AG04449 (cell line): ENCODE measurements around the gene CD59.
"Not testable (repeated sequence)": the region's sequence is repeated elsewhere in the genome, so short reads cannot be mapped to it uniquely, and the experiment has no call there.

Experiments
- CTCF ChIA-PET: fragments of 350-600 bp; formaldehyde crosslinking; extraction: SDS; loops from one replicate; lab custom pipeline; 2021; ENCODE audit warnings: antibody characterized with exemption; lab: Yijun Ruan, JAX
- POLR2A ChIA-PET: fragments of 400-600, 350-600 bp; formaldehyde crosslinking; extraction: SDS; loops from one replicate; lab custom pipeline; 2020; ENCODE audit warnings: antibody characterized with exemption, inconsistent platforms; lab: Yijun Ruan, JAX
- DNase-seq: peaks from one replicate; pipeline ENCODE4 v3.0.0-alpha.2; 2010; ENCODE audit warnings: low read depth, low spot score
- H3K4me3 ChIP-seq: 2 replicates; pipeline ENCODE4 v1.5.1; 2011; ENCODE audit warnings: low read depth, mild to moderate bottlenecking, control low read depth, low read length
- TF ChIP-seq, protein P1 (sequence below): IDR thresholded peaks from one replicate; pipeline ENCODE4 v1.5.1; 2011; ENCODE audit warnings: mild to moderate bottlenecking, moderate library complexity, low read length, control low read depth, inconsistent platforms; ENCODE audit not compliant: insufficient read depth; ENCODE audit errors: missing control alignments

Gene CD59

DNA sequence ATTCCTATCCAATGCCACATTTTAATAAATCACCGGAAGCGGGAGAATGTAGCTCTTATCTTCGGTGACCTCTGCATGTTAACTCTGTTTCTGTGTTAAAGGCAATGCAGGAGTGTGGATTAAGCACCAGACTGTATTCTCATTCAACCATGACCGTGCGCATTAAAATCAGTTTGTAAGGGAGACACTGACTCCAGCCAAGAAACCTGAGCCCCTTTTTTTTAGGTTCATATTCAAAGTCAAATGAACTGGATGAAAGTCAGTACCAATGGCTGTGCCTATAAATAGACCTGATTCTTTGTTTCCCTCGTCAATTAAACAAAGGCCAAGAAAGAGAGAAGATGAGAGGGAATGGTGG lies 67.8 kb downstream of the CD59 start:
- ChIA-PET POLR2A (no interaction called here), CTCF (interaction anchor here (0.6 to 10.3 kb wide), 4 partner anchors 19 to 306 kb away, joined by 3 to 87 read pairs (median 4); no protein-coding TSS in a partner anchor)
- no peak overlapping the region for H3K4me3 ChIP-seq
- no peak for DNase-seq
- TF ChIP-seq, protein P1, sequence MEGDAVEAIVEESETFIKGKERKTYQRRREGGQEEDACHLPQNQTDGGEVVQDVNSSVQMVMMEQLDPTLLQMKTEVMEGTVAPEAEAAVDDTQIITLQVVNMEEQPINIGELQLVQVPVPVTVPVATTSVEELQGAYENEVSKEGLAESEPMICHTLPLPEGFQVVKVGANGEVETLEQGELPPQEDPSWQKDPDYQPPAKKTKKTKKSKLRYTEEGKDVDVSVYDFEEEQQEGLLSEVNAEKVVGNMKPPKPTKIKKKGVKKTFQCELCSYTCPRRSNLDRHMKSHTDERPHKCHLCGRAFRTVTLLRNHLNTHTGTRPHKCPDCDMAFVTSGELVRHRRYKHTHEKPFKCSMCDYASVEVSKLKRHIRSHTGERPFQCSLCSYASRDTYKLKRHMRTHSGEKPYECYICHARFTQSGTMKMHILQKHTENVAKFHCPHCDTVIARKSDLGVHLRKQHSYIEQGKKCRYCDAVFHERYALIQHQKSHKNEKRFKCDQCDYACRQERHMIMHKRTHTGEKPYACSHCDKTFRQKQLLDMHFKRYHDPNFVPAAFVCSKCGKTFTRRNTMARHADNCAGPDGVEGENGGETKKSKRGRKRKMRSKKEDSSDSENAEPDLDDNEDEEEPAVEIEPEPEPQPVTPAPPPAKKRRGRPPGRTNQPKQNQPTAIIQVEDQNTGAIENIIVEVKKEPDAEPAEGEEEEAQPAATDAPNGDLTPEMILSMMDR: no peak

DNA sequence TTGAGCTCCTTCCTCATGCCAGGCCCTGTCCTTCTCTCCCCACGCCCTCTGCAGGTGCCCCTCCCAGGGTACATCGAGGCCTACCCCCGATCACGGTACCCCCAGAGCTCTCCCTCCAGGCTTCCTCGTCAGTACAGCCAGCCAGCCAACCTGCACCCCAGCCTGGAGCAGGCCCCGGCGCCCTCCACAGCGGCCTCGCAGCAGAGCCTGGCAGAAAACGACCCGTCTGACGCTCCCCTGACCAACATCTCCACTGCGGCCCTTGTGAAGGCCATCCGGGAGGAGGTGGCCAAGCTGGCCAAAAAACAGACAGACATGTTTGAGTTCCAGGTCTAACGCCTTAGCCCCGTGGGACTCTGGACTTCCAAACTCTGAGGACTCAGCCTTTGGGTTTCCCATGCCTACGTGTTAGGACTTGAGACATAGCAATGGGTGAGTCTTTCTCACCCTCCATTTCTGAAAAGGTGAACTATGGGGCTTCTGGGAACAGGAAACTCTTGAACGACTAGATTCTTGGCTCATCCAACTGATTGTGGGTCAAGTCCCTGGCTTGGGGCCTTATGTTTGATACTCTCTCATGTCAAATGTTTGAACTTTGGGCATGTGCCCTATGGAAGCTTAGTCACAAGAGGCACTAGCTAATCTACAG lies 68.3 kb downstream of the CD59 start:
- CTCF ChIA-PET: interaction anchor here (1.0 to 10.3 kb wide), 2 partner anchors 11 to 19 kb away, joined by 3 to 87 read pairs; no protein-coding TSS in a partner anchor
- TF ChIP-seq, protein P1: no peak
- no peak overlapping the region for H3K4me3 ChIP-seq
- no peak for DNase-seq
- POLR2A ChIA-PET: no interaction called here

DNA sequence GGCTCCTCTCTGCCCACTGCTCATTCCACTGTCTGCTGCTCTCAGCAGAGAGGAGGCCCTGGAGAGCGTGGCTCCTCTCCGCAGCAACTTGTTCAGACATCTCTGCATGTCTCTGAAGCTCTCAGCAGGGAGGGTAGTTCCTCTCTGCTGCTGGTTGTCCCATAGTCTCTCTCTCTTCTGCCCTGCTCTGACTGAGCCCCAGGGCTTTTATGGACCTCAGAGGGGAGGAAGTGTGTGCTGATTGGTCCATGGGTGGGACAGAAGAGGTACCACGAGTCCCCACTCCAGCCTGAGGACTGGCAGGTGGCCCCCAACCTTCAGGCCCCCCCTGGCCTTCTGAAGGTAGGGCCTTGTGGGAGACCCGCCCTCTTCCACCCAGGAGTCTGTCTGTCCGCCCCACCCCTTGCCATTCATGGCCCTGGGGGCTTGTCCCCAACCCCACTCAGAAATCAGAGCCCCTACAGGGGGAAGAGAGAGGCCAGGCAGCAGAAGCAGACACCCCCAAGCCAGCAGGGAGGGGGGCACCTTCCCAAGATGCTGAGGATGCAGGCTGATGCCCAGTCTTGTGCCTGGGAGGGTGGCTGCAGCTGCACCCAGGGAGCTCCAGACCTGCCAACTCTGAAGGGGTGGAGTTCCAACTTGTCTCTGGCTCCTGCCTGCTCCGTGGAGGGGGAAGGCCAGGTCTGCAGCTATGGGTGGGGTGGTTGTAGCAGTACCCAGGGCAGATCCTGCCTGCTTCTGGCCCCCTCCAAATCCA lies 70.7 kb downstream of the CD59 start:
- H3K4me3 ChIP-seq: no peak overlapping the region
- CTCF ChIA-PET: interaction anchor here (1.3 kb wide), 1 partner anchor 77 kb away, joined by 3 read pairs; no protein-coding TSS in a partner anchor
- DNase-seq: no peak

DNA sequence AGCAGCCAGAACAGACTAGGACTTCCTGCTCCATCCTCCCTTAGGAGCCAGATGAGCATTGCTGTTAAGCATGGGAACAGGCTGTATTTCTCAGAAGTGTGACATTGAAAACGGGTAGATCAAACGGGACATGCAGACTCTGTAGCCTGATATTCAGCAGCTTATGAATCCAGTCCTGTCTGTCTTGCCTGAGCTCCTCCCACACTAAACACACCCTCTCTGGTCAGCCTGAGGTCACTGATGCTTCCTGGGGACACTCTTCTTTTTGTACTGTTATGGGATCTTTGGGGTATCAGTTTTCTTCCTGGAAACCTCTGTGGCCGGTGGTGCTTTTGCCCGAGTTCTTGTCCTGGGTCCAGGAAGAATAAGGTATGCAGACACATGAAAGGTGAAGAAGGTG lies 71.4 kb downstream of the CD59 start:
- DNase-seq: no peak
- ChIA-PET POLR2A (interaction anchor here (0.6 kb wide), 1 partner anchor 27 kb away, joined by 3 read pairs; no protein-coding TSS in a partner anchor), CTCF (interaction anchor here (1.3 kb wide), 1 partner anchor 78 kb away, joined by 3 read pairs; no protein-coding TSS in a partner anchor)
- no peak overlapping the region for H3K4me3 ChIP-seq
- TF ChIP-seq, protein P1: no peak

More for the DNA sequence above, 70.7 kb downstream of the CD59 start:
- POLR2A ChIA-PET: no interaction called here
- TF ChIP-seq, protein P1: no peak

DNA sequence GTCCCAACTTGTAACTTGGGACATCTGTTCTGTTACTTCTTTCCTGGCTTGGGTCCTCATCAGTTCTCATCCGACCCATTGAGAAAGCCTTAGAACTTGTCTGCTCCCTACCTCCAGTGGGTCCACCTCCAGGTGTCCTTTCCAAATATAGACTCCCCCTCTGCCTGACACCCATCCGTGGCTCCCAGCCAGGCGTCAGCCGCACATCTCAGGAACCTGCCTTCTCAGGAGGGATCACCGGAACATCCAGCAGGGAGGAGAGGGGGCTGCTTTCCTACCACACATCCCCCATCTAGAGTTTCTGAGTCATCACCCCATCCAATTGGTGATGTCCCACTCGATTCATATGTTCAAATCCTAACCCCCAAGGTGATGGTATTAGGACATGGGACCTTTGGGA lies 72.1 kb downstream of the CD59 start:
- TF ChIP-seq, protein P1: no peak
- no peak for DNase-seq
- CTCF ChIA-PET: interaction anchor here (1.3 kb wide), 1 partner anchor 78 kb away, joined by 3 read pairs; no protein-coding TSS in a partner anchor
- no peak overlapping the region for H3K4me3 ChIP-seq
- POLR2A ChIA-PET: interaction anchor here (0.6 kb wide), 1 partner anchor 28 kb away, joined by 3 read pairs; no protein-coding TSS in a partner anchor

DNA sequence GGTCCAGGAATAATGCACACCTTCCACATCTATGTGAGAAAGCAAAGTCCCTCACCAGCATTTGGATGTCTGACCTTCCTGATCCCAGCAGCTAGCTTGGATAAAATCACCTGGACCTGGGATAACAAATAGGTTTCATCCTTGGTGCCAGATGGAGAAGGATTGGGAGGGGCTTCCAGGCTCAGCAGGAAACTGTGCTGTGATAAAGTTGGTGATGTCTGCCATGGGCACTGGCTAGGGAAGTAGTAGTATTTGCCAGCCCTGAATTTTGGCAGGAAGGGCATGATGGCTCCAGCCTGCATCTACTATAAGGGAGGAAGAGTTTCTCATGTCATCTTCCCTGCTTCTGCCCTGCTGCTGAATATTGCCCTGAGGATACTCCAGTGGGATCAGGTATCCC lies 73.1 kb downstream of the CD59 start:
- H3K4me3 ChIP-seq: no peak overlapping the region
- ChIA-PET CTCF (interaction anchor here (0.6 kb wide), 1 partner anchor 58 kb away, joined by 3 read pairs; no protein-coding TSS in a partner anchor), POLR2A (no interaction called here)
- TF ChIP-seq, protein P1: no peak
- DNase-seq: no peak

DNA sequence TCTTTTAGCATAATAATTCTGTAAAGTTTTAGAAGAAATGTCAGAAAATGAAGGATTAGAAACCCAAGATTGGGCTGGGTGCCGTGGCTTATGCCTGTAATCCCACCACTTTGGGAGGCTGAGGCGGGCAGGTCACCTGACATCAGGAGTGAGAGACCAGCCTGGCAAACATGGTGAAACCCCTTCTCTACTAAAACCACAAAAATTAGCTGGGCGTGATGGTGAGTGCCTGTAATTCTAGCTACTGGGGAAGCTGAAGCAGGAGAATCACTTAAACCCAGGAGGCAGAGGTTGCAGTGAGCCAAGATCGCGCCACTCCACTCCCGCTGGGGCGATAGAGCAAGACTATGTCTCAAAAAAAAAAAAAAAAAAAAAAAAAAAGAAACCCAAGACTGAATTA lies 74.7 kb downstream of the CD59 start:
- POLR2A ChIA-PET, DNase-seq, H3K4me3 ChIP-seq: not testable (repeated sequence)
- CTCF ChIA-PET: interaction anchor here (1.5 kb wide), 1 partner anchor 8 kb away, joined by 3 read pairs; no protein-coding TSS in a partner anchor
